ENCODE data around the gene CEP170B. TPM values are rescaled to one million over a fixed set of nuclear protein-coding genes. Genes with fewer than 3 reads are reported as not detected.

Gene CEP170B
- total RNA-seq, 1 experiment from 2014 or later = 9.8 TPM

GRCh38 chr14:104867371-104868059 is 2.4 kb downstream of the CEP170B start:
- DNase-seq (ENCODE audit: low spot score) = no peak

DNA sequence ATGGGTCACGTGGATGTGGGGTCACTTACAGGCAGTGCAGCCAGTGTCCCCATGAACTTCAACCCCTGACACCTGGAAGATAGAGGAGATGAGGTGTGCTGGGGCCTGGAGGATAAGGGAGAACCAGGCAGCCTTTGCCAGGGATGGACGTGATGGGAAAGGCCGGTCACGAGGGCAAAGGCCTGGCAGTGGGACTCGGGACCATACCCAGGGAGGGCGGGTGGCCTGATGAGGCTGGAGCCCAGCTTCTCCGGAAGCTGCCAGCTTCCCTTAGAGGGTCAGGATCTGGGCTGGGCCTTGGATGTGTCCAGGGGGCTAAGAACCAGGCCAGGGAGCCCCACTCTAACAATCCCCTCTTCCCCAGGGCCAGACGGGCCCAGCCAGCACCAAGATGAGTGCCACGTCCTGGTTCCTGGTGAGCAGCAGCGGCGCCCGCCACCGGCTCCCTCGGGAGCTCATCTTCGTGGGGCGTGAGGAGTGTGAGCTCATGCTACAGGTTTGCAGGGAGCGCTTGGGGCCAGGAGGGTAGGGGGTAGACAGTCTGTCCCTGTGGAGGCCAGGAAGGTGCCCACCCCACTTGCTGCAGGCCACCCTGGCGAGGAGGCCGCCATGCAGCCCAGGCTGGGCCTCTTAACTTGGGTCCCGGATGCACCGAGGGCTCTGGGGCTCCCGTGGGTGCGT is 3.1 kb downstream of the CEP170B start:
- DNase-seq (ENCODE audit: low spot score) = no peak

DNA sequence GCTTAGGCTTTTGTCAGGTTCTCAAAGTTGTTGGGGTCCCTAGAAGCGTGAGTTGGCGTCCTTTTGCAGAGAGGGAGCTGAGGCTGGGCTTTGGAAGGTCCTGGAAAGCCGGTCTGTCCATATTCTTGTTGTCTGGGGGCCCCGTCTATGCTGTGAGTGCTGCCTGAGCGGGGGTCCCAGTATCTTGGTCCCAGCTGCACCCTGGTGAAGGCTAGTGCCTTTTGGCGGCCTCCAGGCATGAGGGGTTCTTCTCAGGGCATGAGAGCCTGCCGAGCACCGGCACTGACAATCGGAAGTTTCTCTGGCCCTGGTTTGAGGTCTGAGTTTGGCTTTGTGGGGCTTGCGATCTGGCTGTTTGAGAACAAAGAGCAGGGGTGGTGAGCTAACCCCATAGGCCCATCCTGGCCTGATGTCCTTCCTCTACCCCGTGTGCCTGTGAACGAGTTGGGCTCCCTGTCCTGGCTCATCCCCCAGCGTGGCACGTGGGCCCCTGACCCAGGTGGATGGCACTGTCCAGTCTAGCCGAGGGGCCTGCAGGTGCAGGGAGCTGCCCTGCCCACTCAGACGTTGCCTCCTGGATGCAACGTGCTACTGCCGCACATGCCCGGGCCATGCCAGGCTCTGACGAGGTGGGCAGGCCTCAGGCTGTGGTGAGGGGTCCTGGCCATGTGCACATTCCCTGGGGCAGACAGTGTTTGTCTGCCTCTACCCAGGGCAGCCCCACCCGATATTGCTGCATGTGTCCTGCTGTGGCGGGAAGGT is 3.9 kb downstream of the CEP170B start:
- DNase-seq (ENCODE audit: low spot score) = no peak

GRCh38 chr14:104869669-104870367 is 4.8 kb downstream of the CEP170B start:
- DNase-seq (ENCODE audit: low spot score) = no peak

DNA sequence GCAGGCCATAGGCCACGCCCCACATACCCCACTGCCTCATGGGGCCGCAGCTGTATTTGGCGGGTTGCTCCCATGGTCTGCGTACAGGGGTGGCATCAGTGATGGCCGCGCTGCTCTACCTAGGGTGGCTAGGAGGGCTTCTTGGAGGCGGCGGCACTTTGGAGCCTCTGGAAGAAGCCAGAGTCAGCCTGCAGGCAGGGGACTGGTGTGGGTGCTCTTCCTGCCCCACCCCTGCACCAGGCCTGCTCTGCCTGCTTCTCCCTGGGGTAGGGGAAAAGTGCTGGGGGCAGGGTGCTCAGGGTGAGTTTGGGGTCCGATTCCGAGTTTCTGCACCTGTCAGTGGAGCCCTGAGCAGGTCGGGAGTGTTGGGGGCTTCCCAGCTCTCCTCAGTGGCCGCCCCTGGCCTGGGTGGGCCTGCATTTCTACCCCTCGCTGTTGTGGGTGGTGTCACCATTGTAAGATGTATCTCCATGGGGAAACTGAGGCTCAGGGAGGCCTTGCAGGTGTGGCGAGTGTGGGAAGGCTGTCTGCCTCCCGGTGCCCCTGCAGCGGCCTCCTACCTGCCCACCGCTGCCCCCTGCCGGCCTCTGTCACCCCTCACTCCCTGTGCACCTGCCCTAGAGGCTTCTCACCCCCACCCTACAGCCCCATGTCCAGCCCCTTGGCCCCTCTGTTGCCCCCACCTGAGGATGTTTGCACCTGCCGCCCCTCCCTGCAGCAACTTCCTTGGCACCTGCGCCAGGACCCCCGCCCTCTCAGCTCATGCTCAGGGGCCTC is 5.5 kb downstream of the CEP170B start:
- no peak for DNase-seq (ENCODE audit: low spot score)

DNA sequence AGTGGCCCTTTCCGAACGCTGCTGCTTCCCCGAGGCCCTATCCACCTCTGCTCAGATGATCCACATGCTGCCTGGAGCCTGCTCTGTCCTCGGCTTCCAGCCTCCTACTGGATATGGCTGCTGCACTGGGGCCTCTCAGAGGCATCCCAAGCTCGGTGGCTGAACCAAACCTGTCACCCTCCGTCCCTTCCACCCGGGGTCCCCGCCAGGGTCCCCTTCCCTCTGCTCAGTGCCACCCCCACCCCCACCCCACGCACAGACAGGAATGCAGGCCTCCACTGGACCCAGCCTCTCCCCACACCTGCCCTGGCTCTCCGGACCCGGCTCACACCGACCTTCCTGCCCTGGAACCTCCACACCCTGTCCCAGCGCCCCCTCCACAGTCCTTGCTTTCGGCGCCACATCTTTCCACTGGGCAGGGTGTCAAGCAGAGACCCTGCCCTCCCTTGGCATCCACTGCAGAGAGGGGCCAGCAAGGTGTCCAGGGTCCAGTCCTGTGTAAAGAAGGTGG is 6.1 kb downstream of the CEP170B start:
- DNase-seq (ENCODE audit: low spot score) = no peak

GRCh38 chr14:104871656-104872468 is 6.8 kb downstream of the CEP170B start:
- DNase-seq (ENCODE audit: low spot score) = no peak

DNA sequence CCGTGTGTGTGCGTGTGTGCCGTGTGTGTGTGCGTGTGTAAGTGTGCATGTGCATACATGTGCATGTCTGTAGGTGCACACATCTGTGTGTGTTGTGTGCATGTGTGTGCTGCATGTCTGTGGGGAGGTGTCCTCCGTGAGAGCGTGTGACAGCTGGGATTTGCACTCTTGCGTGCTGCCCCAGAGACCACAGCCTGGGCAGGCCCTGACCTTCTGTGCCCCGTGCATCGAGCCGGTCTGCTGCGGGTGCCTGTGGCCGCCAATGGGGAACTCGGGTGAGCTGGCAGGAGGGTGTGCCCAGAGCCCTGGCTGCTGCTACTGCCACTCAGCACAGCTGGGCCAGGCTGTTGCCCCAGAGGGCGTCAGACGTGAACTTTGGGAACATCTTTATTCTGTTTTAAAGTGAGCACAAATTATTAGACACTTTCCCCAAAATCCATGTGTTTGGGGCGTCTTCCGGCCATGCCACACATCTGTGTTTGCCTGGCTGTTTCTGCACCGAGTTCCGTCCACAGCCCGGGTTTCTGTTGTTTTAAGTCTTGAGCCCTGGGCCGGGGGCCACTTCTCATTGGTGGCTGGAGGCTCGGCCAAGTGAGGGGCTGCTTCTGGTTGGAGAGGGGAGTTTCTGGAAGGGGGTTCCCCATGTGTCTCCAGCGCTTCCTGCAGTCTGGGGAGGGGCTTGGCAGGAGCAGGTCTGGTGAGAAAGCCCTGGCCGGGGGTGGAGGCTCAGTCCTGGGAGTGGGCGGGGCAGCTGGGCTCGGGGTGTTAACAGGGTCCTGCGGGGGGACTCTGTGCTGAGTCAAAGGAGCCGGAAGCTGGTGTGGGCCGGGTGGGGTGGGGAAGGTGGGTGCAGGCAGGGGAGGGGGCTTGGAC is 7.6 kb downstream of the CEP170B start:
- DNase-seq (ENCODE audit: low spot score) = peak; percentile 40

DNA sequence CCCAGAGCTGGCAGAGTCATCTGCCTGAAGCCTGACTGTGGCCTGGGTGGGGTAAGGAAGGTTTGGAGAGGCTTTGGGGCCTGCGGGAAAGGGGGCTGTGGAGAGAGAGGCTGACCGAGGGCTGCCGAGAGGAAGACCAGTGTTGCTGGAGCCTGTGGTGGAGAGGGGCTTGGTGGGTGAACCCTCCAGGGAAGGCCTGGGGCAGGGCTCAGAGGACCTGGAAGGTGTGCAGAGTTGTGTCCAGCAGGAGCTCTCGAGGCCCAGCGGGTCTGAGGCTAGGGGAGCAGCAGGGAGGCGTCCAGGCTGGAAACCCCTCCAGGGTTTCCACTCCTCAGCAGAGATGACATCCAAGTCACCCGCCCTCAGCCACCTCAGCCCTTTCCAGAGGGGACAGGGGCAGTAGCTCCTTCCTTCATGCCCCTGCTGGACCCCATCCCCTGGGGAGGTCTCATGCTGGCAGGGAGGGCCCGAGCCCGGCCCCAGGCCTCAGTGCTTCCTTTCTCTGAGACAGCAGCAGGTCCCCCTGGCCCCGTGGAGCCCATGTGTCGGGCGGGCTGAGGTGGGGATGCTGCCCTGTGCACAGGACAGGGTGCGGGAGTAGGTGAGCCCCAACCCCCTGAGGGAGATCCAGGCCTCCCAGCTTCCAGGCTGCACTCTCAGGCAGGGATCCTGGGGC is 8.4 kb downstream of the CEP170B start:
- DNase-seq (ENCODE audit: low spot score) = no peak

GRCh38 chr14:104874110-104874531 is 9.1 kb downstream of the CEP170B start:
- no peak for DNase-seq (ENCODE audit: low spot score)

- DNase-seq (ENCODE audit: low spot score) = no peak
These were observed 9.7 kb downstream of the CEP170B start for GRCh38 chr14:104874571-104875411.

GRCh38 chr14:104875412-104875751 is 10.3 kb downstream of the CEP170B start:
- DNase-seq (ENCODE audit: low spot score) = no peak

- no peak for DNase-seq (ENCODE audit: low spot score)
These were observed 10.7 kb downstream of the CEP170B start for GRCh38 chr14:104875811-104876210.

DNA sequence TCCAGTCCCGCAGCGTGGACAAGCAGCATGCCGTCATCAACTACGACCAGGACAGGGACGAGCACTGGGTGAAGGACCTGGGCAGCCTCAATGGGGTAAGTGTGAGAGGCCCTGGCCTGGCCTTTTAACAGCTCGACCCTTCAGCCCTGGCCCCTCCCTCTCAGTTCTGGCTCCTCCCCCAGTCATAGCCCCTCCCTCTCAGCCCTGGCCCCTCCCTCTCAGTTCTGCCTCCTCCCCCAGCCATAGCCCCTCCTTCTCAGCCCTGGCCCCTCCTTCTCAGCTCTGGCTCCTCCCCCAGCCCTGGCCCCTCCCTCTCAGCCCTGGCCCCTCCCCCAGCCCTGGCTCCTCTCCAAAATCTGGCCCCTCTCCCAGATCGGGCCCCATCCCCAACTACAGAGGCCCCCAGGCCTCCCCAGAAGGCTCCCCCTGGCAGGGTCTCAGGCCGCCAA is 11.2 kb downstream of the CEP170B start:
- peak; percentile 15 for DNase-seq (ENCODE audit: low spot score)

DNA sequence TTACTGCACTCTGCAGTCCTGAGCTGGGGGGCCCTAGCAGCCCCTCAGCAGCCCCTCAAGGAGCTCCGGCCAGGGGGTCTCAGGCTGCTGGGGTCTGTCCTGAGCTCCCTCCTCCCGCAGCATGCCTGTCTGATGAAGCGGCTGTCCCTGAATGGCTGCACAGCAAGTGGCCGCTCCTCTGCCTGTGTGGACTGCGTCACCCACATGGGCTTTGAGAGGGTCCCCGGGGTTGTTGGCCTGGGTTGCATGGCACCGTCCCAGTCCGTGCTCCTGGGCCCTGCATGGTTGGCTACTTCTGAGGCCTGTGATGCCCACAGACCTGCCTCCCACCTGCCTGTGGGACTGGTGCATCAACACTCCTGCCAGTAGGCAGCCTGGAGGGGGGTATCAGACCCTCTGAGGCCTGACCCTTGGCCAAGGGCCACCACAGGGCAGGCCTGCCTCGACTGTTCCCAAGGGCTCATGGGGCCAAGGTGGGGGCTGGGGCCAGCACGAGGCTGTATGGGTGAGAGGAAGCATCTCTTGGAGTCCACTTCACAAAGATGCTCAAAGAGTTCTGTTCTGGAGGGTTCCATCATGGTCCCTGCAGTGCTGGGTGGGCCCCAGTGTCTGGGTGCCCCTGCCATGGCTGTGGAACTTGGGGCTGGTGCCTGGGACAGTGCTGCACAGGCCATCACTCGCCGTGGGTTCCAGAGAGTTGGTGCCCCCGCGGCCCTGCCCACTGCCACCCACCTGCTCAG is 12.2 kb downstream of the CEP170B start:
- no peak for DNase-seq (ENCODE audit: low spot score)

- no peak for DNase-seq (ENCODE audit: low spot score)
These were observed 12.9 kb downstream of the CEP170B start for GRCh38 chr14:104877806-104878550.
